Testis (tissue), 3 donors: Measurements from ENCODE around the gene VAX1. TPM values are rescaled to one million over a fixed set of nuclear protein-coding genes. Genes with fewer than 3 reads are reported as not detected.
A peak's percentile ranks its signal among the peaks of the same experiment; 100 is the strongest.

ENCODE experiments used
- DNase-seq: peaks from one replicate; pipeline ENCODE4 v3.0.0-alpha.2; 2019
- H3K27ac ChIP-seq, 2 donors: fragments of 200-600 bp; sonication (generic); one replicate each; pipeline ENCODE4 v1.5.1; 2019
- H3K27me3 ChIP-seq: fragments of 200-600 bp; sonication (generic); one replicate; pipeline ENCODE4 v1.5.1; 2019
- H3K36me3 ChIP-seq: fragments of 200-600 bp; sonication (generic); one replicate; pipeline ENCODE4 v1.5.1; 2017; ENCODE audit warnings: low read depth; ENCODE audit errors: missing control alignments
- H3K4me1 ChIP-seq: fragments of 200-600 bp; sonication (generic); one replicate; pipeline ENCODE4 v1.5.1; 2019
- H3K4me3 ChIP-seq, 2 donors: fragments of 200-600 bp; sonication (generic); one replicate each; pipeline ENCODE4 v1.5.1; 2017 to 2019
- H3K9me3 ChIP-seq: fragments of 200-600 bp; sonication (generic); one replicate; pipeline ENCODE4 v1.5.1; 2017
- POLR2A ChIP-seq: fragments of 450-650 bp; IDR thresholded peaks from one replicate; pipeline ENCODE4 v1.6.1; 2017; ENCODE audit warnings: antibody characterized with exemption, mild to moderate bottlenecking, moderate library complexity
- WGBS, 2 donors: methylation state at CpG; one replicate each; pipeline ENCODE4 v1.1.5; 2018; 5-methylcytosine and 5-hydroxymethylcytosine counted together
- intact Hi-C: fragments of 100-400 bp; cut with DNase I; formaldehyde crosslinking; loops from one replicate; pipeline ENCODE4 v1.15.1; 2023; ENCODE audit warnings: low total_unique reads
- polyA plus RNA-seq: library from polyadenylated mRNA; stranded (reverse); fragments of 350-450 nt; fragmentation: Illumina TruSeq; extraction: RNeasy Lipid Tissue Mini Kit (QIAGEN cat#74804); gene quantifications from one replicate; pipeline ENCODE4 v1.2.3, GENCODE V29; 2014; ENCODE audit warnings: low read depth, low replicate concordance; ENCODE audit not compliant: insufficient read depth
- total RNA-seq, 2 donors: library from RNA; depleted of rRNA; stranded (reverse); fragments of >200 nt; gene quantifications; one replicate each; pipeline ENCODE4 v1.2.3, GENCODE V29; 2016
- TF ChIP-seq, protein P1 (sequence below), 3 experiments: fragments of 450-650 bp in 2 of 3; fragments of 200-600 bp in 1 of 3; sonication (generic) in 1 of 3; IDR thresholded peaks; one replicate each; pipeline ENCODE4 v1.5.1; 2016 to 2019; ENCODE audit warnings: antibody characterized with exemption in 3 of 3, mild to moderate bottlenecking in 2 of 3, moderate library complexity in 1 of 3

VAX1 gene
- total and polyA plus RNA-seq, 3 donors from 2014 or later = 0.47 to 0.71 (median 0.56) TPM

DNA sequence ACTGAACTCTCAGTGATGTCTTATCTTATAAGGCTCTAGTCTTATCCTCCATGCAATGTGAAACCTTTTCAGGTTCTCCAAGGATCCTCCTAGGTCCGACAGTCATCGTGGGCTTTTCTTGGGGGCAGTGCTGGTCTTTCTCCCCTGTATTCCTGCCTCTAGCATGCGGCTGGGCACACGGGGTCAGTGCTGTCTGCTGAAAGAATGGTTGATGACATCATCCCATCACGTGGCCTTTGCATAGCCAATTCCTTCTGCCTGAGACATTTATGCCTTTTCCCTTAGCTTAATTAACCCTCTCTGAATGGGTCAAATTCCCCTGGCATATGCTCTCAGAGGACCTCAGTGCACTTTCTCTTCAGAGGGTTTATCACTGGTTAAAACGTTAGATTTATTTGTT, 32.2 kb upstream of the VAX1 start:
- 12 to 18% methylated on average over 6 of the region's 6 CpGs for WGBS, 2 donors
- Histone ChIP-seq H3K4me3 (no peak overlapping the region), H3K36me3 (no peaks in the 10 kb centered on the region), H3K9me3 (no peaks in the 10 kb centered on the region), H3K27me3 (no peaks in the 10 kb centered on the region), H3K27ac (no peak overlapping the region), H3K4me1 (peaks cover 5% of the 10 kb centered on the region)
- TF ChIP-seq, protein P1, sequence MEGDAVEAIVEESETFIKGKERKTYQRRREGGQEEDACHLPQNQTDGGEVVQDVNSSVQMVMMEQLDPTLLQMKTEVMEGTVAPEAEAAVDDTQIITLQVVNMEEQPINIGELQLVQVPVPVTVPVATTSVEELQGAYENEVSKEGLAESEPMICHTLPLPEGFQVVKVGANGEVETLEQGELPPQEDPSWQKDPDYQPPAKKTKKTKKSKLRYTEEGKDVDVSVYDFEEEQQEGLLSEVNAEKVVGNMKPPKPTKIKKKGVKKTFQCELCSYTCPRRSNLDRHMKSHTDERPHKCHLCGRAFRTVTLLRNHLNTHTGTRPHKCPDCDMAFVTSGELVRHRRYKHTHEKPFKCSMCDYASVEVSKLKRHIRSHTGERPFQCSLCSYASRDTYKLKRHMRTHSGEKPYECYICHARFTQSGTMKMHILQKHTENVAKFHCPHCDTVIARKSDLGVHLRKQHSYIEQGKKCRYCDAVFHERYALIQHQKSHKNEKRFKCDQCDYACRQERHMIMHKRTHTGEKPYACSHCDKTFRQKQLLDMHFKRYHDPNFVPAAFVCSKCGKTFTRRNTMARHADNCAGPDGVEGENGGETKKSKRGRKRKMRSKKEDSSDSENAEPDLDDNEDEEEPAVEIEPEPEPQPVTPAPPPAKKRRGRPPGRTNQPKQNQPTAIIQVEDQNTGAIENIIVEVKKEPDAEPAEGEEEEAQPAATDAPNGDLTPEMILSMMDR (IDR thresholded peaks at IDR 0.05) = no peak
- TF ChIP-seq POLR2A = no peak
- intact Hi-C loops = no loop called here
- no peak for DNase-seq

GRCh38 chr10:117169480-117169879, 31.4 kb upstream of the VAX1 start:
- TF ChIP-seq, protein P1 (IDR thresholded peaks at IDR 0.05) = no peak
- TF ChIP-seq POLR2A = no peak
- no peaks in the 10 kb centered on the region for H3K9me3 ChIP-seq
- peaks cover 7% of the 10 kb centered on the region for H3K4me1 ChIP-seq
- H3K27me3 ChIP-seq = peaks cover 2% of the 10 kb centered on the region
- WGBS, 2 donors = 23 to 34% methylated on average over 2 of the region's 2 CpGs
- H3K36me3 ChIP-seq = no peaks in the 10 kb centered on the region
- no peak for DNase-seq
- intact Hi-C loops = no loop called here
- no peak overlapping the region for H3K4me3 ChIP-seq
- no peak overlapping the region for H3K27ac ChIP-seq

DNA sequence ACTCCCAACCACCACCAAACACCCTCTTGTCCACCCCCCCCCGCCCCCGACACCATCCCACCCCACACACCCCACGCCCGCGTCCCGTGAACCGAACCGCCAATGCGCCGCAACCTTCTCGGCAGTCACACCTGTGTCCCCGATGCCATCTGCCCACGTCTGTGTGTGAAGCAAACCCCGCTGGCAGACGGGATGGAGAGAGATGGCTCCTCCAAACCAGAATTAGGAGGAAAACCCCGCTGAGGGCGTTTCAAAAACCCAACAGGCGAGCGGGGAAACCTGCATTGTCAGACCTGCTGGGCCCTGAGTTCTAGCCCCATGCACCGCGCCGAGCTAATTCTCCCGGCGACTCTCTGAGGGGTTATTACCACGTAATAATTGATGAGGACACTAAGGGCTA, 30.7 kb upstream of the VAX1 start:
- H3K4me1 ChIP-seq = peaks cover 7% of the 10 kb centered on the region
- H3K36me3 ChIP-seq = no peaks in the 10 kb centered on the region
- 2 to 3% methylated on average over 11 to 23 of the region's 25 CpGs for WGBS, 2 donors
- peaks cover 5% of the 10 kb centered on the region for H3K27me3 ChIP-seq
- TF ChIP-seq, protein P1 (IDR thresholded peaks at IDR 0.05) = no peak
- no peak for DNase-seq
- intact Hi-C loops = no loop called here
- H3K9me3 ChIP-seq = no peaks in the 10 kb centered on the region
- H3K27ac ChIP-seq = no peak overlapping the region
- peak overlapping the region; percentile 32 to 56 for H3K4me3 ChIP-seq

- no peaks in the 10 kb centered on the region for H3K9me3 ChIP-seq
- H3K36me3 ChIP-seq = no peaks in the 10 kb centered on the region
- peak overlapping the region; percentile 32 to 56 for H3K4me3 ChIP-seq
- no peak for TF ChIP-seq POLR2A
- TF ChIP-seq, protein P1 (IDR thresholded peaks at IDR 0.05) = peak; percentile 73 to 93 (median 80)
- no peak overlapping the region for H3K27ac ChIP-seq
- peaks cover 7% of the 10 kb centered on the region for H3K4me1 ChIP-seq
- intact Hi-C loops = no loop called here
- WGBS, 2 donors = 1 to 3% methylated on average over 28 to 74 of the region's 75 CpGs
- peak; percentile 74 for DNase-seq
- peaks cover 7% of the 10 kb centered on the region for H3K27me3 ChIP-seq
Measured at GRCh38 chr10:117167789-117168674, 30.0 kb upstream of the VAX1 start.
